Keratinocyte (primary cell): ENCODE data around the gene RNF141. TPM values are rescaled to one million over a fixed set of nuclear protein-coding genes. Genes with fewer than 3 reads are reported as not detected.

Experiments used
- DNase-seq: peaks from one replicate; pipeline ENCODE4 v3.0.0-alpha.2; 2011; ENCODE audit warnings: low read depth, missing footprints, low spot score
- FAIRE-seq: peaks from 2 replicates; lab custom pipeline; 2011; peaks lifted over from hg19 to GRCh38; lab: Jason Lieb, UNC
- H2AFZ ChIP-seq: 2 replicates; pipeline ENCODE4 v1.6.0; 2012; ENCODE audit warnings: low read length, control low read depth, inconsistent platforms; ENCODE audit not compliant: control insufficient read depth
- H3K27ac ChIP-seq: 2 replicates; pipeline ENCODE4 v1.5.1; 2011; ENCODE audit warnings: low read length; ENCODE audit not compliant: control insufficient read depth, insufficient read depth
- H3K27me3 ChIP-seq: 3 replicates; pipeline ENCODE4 v1.6.0; 2011; ENCODE audit warnings: low read length; ENCODE audit not compliant: control insufficient read depth, insufficient read depth; ENCODE audit errors: extremely low read depth
- H3K36me3 ChIP-seq, 2 experiments: 2 replicates in 1 of 2; 3 replicates in 1 of 2; pipeline ENCODE4 v1.5.1; 2011; ENCODE audit warnings: low read length in 2 of 2, mild to moderate bottlenecking in 1 of 2; ENCODE audit not compliant: control insufficient read depth in 2 of 2, insufficient read depth in 2 of 2; ENCODE audit errors: extremely low read depth in 1 of 2
- H3K4me1 ChIP-seq: 3 replicates; pipeline ENCODE4 v1.5.1; 2011; ENCODE audit warnings: low read length; ENCODE audit not compliant: control insufficient read depth, insufficient read depth; ENCODE audit errors: extremely low read depth
- H3K4me2 ChIP-seq: 3 replicates; pipeline ENCODE4 v1.6.0; 2011; ENCODE audit warnings: low read depth, low read length; ENCODE audit not compliant: control insufficient read depth, insufficient read depth; ENCODE audit errors: extremely low read depth
- H3K4me3 ChIP-seq, 3 experiments: fragments of 200-600 bp in 1 of 3; sonication (generic) in 1 of 3; 2 replicates in 2 of 3; 3 replicates in 1 of 3; pipeline ENCODE4 v1.5.1; 2011 to 2016; ENCODE audit warnings: low read length in 3 of 3, mild to moderate bottlenecking in 3 of 3, control low read depth in 2 of 3, inconsistent platforms in 1 of 3, low read depth in 1 of 3, mixed read lengths in 1 of 3, mixed run types in 1 of 3, moderate library complexity in 1 of 3; ENCODE audit not compliant: control insufficient read depth in 2 of 3, insufficient read depth in 2 of 3; ENCODE audit errors: extremely low read depth in 1 of 3
- H3K79me2 ChIP-seq: 2 replicates; pipeline ENCODE4 v1.6.0; 2012; ENCODE audit warnings: low read length; ENCODE audit not compliant: control insufficient read depth, insufficient read depth
- H3K9ac ChIP-seq: 3 replicates; pipeline ENCODE4 v1.6.0; 2011; ENCODE audit warnings: low read length; ENCODE audit not compliant: control insufficient read depth, insufficient read depth; ENCODE audit errors: extremely low read depth
- H3K9me1 ChIP-seq: 3 replicates; pipeline ENCODE4 v1.6.0; 2011; ENCODE audit warnings: low read length; ENCODE audit not compliant: control insufficient read depth, insufficient read depth; ENCODE audit errors: extremely low read depth
- H3K9me3 ChIP-seq: 2 replicates; pipeline ENCODE4 v1.5.1; 2012; ENCODE audit warnings: low read depth, low read length; ENCODE audit not compliant: control insufficient read depth
- H4K20me1 ChIP-seq: 3 replicates; pipeline ENCODE4 v1.6.0; 2011; ENCODE audit warnings: low read length; ENCODE audit not compliant: control insufficient read depth, insufficient read depth; ENCODE audit errors: extremely low read depth
- EZH2 ChIP-seq: IDR thresholded peaks from one replicate; pipeline ENCODE4 v1.6.1; 2012; ENCODE audit warnings: inconsistent platforms, mild to moderate bottlenecking, low read length, moderate library complexity
- dilution Hi-C: fragments of 300-500 bp; cut with MboI; formaldehyde crosslinking; loops from one replicate; pipeline ENCODE4 v1.7.0; 2020; ENCODE audit warnings: low sequenced_read_pairs; ENCODE audit not compliant: extremely low pct_ligation_motif_present
- polyA plus RNA-seq, 5 experiments: library from polyadenylated mRNA; depleted of rRNA in 3 of 5; stranded (reverse) in 3 of 5; stranded (forward) in 1 of 5; unstranded in 1 of 5; fragments of >200 nt; gene quantifications; 1 replicate in 1 of 5; 2 replicates in 3 of 5; 3 replicates in 1 of 5; pipeline versions ENCODE4 v1.2.1 to v1.2.3, GENCODE V29; 2011 to 2012; ENCODE audit warnings: missing spikeins in 2 of 5, low read depth in 1 of 5, low replicate concordance in 1 of 5
- TF ChIP-seq, protein P1 (sequence below), 3 experiments: IDR thresholded peaks in 1 of 3; conservative IDR thresholded peaks in 1 of 3; optimal IDR thresholded peaks in 1 of 3; 2 replicates in 2 of 3; 3 replicates in 1 of 3; pipeline versions ENCODE3 to v1.5.1; 2011; ENCODE audit warnings: low read length in 3 of 3, mild to moderate bottlenecking in 3 of 3, moderate library complexity in 2 of 3, control low read depth in 1 of 3, inconsistent platforms in 1 of 3; ENCODE audit not compliant: insufficient read depth in 2 of 3; ENCODE audit errors: extremely low read depth in 1 of 3

Gene RNF141
- polyA plus RNA-seq, 1 donor (not counting 4 experiments of a cell fraction or from before 2014, with no cell fraction given): 59.1 TPM

GRCh38 chr11:10520562-10520961 lies 20.4 kb downstream of the RNF141 start:
- no peak for FAIRE-seq
- H3K4me1 ChIP-seq: peaks cover 42% of the 10 kb centered on the region
- H3K27me3 ChIP-seq: no peaks in the 10 kb centered on the region
- DNase-seq: no peak
- H3K4me2 ChIP-seq: no peak overlapping the region
- dilution Hi-C loops: loop anchor here (25.0 kb wide), 1 partner anchor 217 kb away; no protein-coding TSS in a partner anchor
- TF ChIP-seq, protein P1, sequence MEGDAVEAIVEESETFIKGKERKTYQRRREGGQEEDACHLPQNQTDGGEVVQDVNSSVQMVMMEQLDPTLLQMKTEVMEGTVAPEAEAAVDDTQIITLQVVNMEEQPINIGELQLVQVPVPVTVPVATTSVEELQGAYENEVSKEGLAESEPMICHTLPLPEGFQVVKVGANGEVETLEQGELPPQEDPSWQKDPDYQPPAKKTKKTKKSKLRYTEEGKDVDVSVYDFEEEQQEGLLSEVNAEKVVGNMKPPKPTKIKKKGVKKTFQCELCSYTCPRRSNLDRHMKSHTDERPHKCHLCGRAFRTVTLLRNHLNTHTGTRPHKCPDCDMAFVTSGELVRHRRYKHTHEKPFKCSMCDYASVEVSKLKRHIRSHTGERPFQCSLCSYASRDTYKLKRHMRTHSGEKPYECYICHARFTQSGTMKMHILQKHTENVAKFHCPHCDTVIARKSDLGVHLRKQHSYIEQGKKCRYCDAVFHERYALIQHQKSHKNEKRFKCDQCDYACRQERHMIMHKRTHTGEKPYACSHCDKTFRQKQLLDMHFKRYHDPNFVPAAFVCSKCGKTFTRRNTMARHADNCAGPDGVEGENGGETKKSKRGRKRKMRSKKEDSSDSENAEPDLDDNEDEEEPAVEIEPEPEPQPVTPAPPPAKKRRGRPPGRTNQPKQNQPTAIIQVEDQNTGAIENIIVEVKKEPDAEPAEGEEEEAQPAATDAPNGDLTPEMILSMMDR (optimal IDR thresholded peaks at IDR 0.05 in 1 of 3, IDR thresholded peaks at IDR 0.05 in 1 of 3, conservative IDR thresholded peaks at IDR 0.05 in 1 of 3; ENCODE audit: extremely low read depth in 1 of 3, insufficient read depth in 2 of 3, low read length in 3 of 3): no peak
- no peak for TF ChIP-seq EZH2
- peaks cover 2% of the 10 kb centered on the region for H3K79me2 ChIP-seq
- H4K20me1 ChIP-seq: no peaks in the 10 kb centered on the region
- H2AFZ ChIP-seq: no peak overlapping the region
- H3K4me3 ChIP-seq: no peak overlapping the region
- peaks cover 0 to 12% of the 10 kb centered on the region in 2 experiments for H3K36me3 ChIP-seq
- H3K9me1 ChIP-seq: no peaks in the 10 kb centered on the region
- no peak overlapping the region for H3K9ac ChIP-seq
- H3K27ac ChIP-seq: peak overlapping the region; percentile 70
- H3K9me3 ChIP-seq: no peaks in the 10 kb centered on the region

GRCh38 chr11:10519630-10520029 lies 21.4 kb downstream of the RNF141 start:
- Histone ChIP-seq H3K4me1 (peaks cover 45% of the 10 kb centered on the region), H4K20me1 (no peaks in the 10 kb centered on the region), H3K4me2 (no peak overlapping the region), H3K36me3 (peaks cover 0 to 12% of the 10 kb centered on the region in 2 experiments), H3K79me2 (peaks cover 2% of the 10 kb centered on the region), H3K9ac (no peak overlapping the region), H3K27ac (peak overlapping the region; percentile 92), H3K4me3 (no peak overlapping the region), H3K27me3 (no peaks in the 10 kb centered on the region), H3K9me3 (no peaks in the 10 kb centered on the region), H3K9me1 (no peaks in the 10 kb centered on the region), H2AFZ (no peak overlapping the region)
- DNase-seq (no peak), FAIRE-seq (peak; percentile 59)
- dilution Hi-C loops: loop anchor here (25.0 kb wide), 1 partner anchor 218 kb away; no protein-coding TSS in a partner anchor
- no peak for TF ChIP-seq EZH2
- TF ChIP-seq, protein P1 (optimal IDR thresholded peaks at IDR 0.05 in 1 of 3, IDR thresholded peaks at IDR 0.05 in 1 of 3, conservative IDR thresholded peaks at IDR 0.05 in 1 of 3; ENCODE audit: extremely low read depth in 1 of 3, insufficient read depth in 2 of 3, low read length in 3 of 3): no peak
